Aorta (tissue), 5 donors: Measurements from ENCODE around the gene EXOSC7. TPM values are rescaled to one million over a fixed set of nuclear protein-coding genes. Genes with fewer than 3 reads are reported as not detected.
"Not testable (repeated sequence)": the region's sequence is repeated elsewhere in the genome, so short reads cannot be mapped to it uniquely, and the experiment has no call there.

ENCODE experiments used
- ATAC-seq: fragments of 200-7000 bp; cut with Tn5 transposase; one replicate; pipeline ENCODE4 v1.9.1; 2022; ENCODE audit warnings: moderate library complexity; ENCODE audit not compliant: low FRiP score
- DNase-seq, 2 donors: peaks; one replicate each; pipeline ENCODE4 v3.0.0-alpha.2; 2020
- H3K27ac ChIP-seq, 2 donors: one replicate each; pipeline ENCODE4 v1.5.1; 2013; ENCODE audit warnings: low read length in 2 of 2, mild to moderate bottlenecking in 2 of 2, moderate library complexity in 2 of 2, control low read depth in 1 of 2, inconsistent platforms in 1 of 2, low read depth in 1 of 2
- H3K27me3 ChIP-seq, 2 donors: one replicate each; pipeline ENCODE4 v1.6.1; 2013; ENCODE audit warnings: control low read depth in 1 of 2, low read length in 1 of 2, mild to moderate bottlenecking in 1 of 2, moderate library complexity in 1 of 2; ENCODE audit not compliant: insufficient read depth in 2 of 2, control insufficient read depth in 1 of 2
- H3K36me3 ChIP-seq, 2 donors: one replicate each; pipeline ENCODE4 v1.6.1; 2013; ENCODE audit warnings: control low read depth in 1 of 2, low read length in 1 of 2, mild to moderate bottlenecking in 1 of 2; ENCODE audit not compliant: insufficient read depth in 2 of 2, control insufficient read depth in 1 of 2
- H3K4me1 ChIP-seq, 2 donors: one replicate each; pipeline ENCODE4 v1.6.1; 2013; ENCODE audit warnings: low read length in 2 of 2, control low read depth in 1 of 2, mild to moderate bottlenecking in 1 of 2, moderate library complexity in 1 of 2; ENCODE audit not compliant: insufficient read depth in 2 of 2, control insufficient read depth in 1 of 2
- H3K4me3 ChIP-seq, 2 donors: one replicate each; pipeline ENCODE4 v1.5.1; 2013; ENCODE audit warnings: low read length in 2 of 2, control low read depth in 1 of 2, mild to moderate bottlenecking in 1 of 2
- H3K9me3 ChIP-seq: one replicate; pipeline ENCODE4 v1.6.1; 2013; ENCODE audit warnings: mild to moderate bottlenecking, low read length; ENCODE audit not compliant: control insufficient read depth
- WGBS, 2 donors: extraction: QIAGEN DNeasy Blood & Tissue Kit; methylation state at CpG; one replicate each; pipeline ENCODE4 v1.1.7; 2013; 5-methylcytosine and 5-hydroxymethylcytosine counted together
- intact Hi-C, 2 donors: fragments of 100-400 bp; cut with DNase I; formaldehyde crosslinking; loops; one replicate each; pipeline versions ENCODE4 v1.14.2 to v1.15.0; 2022
- polyA plus RNA-seq, 2 donors: library from polyadenylated mRNA; stranded (reverse); fragments of 200-250 nt; gene quantifications; one replicate each; pipeline ENCODE4 v1.2.3, GENCODE V29; 2013
- total RNA-seq, 2 donors: library from RNA; stranded (reverse); fragmentation: NEBNext Ultra II Directional; extraction: Animal tissue kit (Norgen Biotek cat#: 25700); gene quantifications; one replicate each; pipeline ENCODE4 v1.2.1, GENCODE V29; 2021
- donor health status: healthy with polysubstance abuse.
- donor health status: Bipolar disorder and iron deficiency.
- donor health status: DM: no; HTN: no; CAD: no.
- donor health status: DM: no; HTN: no; CAD: no.
- donor health status: DM: yes; HTN: yes; CAD: no.

The EXOSC7 gene
- total and polyA plus RNA-seq, 4 donors: 15.8 to 31.2 (median 29.8) TPM

- intact Hi-C loops: loop anchor here in 1 of 2 donors (5.0 kb wide), 1 partner anchor 80 kb away; no protein-coding TSS in a partner anchor
- Histone ChIP-seq H3K36me3 (no peaks in the 10 kb centered on the region), H3K4me3 (no peak overlapping the region), H3K9me3 (no peaks in the 10 kb centered on the region), H3K27ac (no peak overlapping the region), H3K27me3 (no peaks in the 10 kb centered on the region), H3K4me1 (peaks cover 0 to 3% of the 10 kb centered on the region in 2 donors)
- 88 to 90% methylated on average over 3 of the region's 3 CpGs for WGBS, 2 donors
- ATAC-seq: no peak
- no peak for DNase-seq
These were observed 66.1 kb downstream of the EXOSC7 start for GRCh38 chr3:45042162-45042561.

- Histone ChIP-seq H3K36me3 (no peaks in the 10 kb centered on the region), H3K27ac (peak overlapping the region in 1 of 2 donors; percentile 95), H3K27me3 (no peaks in the 10 kb centered on the region), H3K9me3 (no peaks in the 10 kb centered on the region), H3K4me1 (peaks cover 0 to 3% of the 10 kb centered on the region in 2 donors), H3K4me3 (no peak overlapping the region)
- DNase-seq: no peak
- peak; percentile 30 for ATAC-seq
- 10 to 21% methylated on average over 2 of the region's 2 CpGs for WGBS, 2 donors
- intact Hi-C loops: loop anchor here in 1 of 2 donors (5.0 kb wide), 1 partner anchor 78 kb away; no protein-coding TSS in a partner anchor
These were observed 67.8 kb downstream of the EXOSC7 start for GRCh38 chr3:45043728-45044299.

GRCh38 chr3:45048244-45048643, 72.2 kb downstream of the EXOSC7 start:
- H3K4me3 ChIP-seq: no peak overlapping the region
- peaks cover 0 to 3% of the 10 kb centered on the region in 2 donors for H3K4me1 ChIP-seq
- ATAC-seq (no peak), DNase-seq (no peak)
- H3K27me3 ChIP-seq: no peaks in the 10 kb centered on the region
- no peaks in the 10 kb centered on the region for H3K9me3 ChIP-seq
- no peak overlapping the region for H3K27ac ChIP-seq
- no peaks in the 10 kb centered on the region for H3K36me3 ChIP-seq
- intact Hi-C loops: loop anchor here in 1 of 2 donors (5.0 kb wide), 1 partner anchor 39 kb away; no protein-coding TSS in a partner anchor
- WGBS, 2 donors: 42 to 46% methylated on average over 4 of the region's 4 CpGs

- ATAC-seq: no peak
- H3K27ac ChIP-seq: no peak overlapping the region
- no peaks in the 10 kb centered on the region for H3K4me1 ChIP-seq
- no peak for DNase-seq
- 83 to 91% methylated on average over 4 of the region's 4 CpGs for WGBS, 2 donors
- H3K36me3 ChIP-seq: no peaks in the 10 kb centered on the region
- intact Hi-C loops: loop anchor here in 1 of 2 donors (5.0 kb wide), 1 partner anchor 37 kb away; no protein-coding TSS in a partner anchor
- H3K27me3 ChIP-seq: no peaks in the 10 kb centered on the region
- H3K4me3 ChIP-seq: no peak overlapping the region
- no peaks in the 10 kb centered on the region for H3K9me3 ChIP-seq
These were observed 73.8 kb downstream of the EXOSC7 start for GRCh38 chr3:45049807-45050206.

GRCh38 chr3:45051685-45052084, 75.6 kb downstream of the EXOSC7 start:
- no peak for DNase-seq
- 83 to 90% methylated on average over 6 of the region's 6 CpGs for WGBS, 2 donors
- intact Hi-C loops: no loop called here

GRCh38 chr3:45053805-45054195, 77.8 kb downstream of the EXOSC7 start:
- ATAC-seq, H3K4me3 ChIP-seq, H3K4me1 ChIP-seq, DNase-seq, H3K27ac ChIP-seq, H3K9me3 ChIP-seq, intact Hi-C loops, H3K27me3 ChIP-seq, H3K36me3 ChIP-seq: not testable (repeated sequence)
- WGBS, 2 donors: 74 to 81% methylated on average over 1 of the region's 1 CpG

More at GRCh38 chr3:45051685-45052084, 75.6 kb downstream of the EXOSC7 start:
- Histone ChIP-seq H3K4me3 (no peak overlapping the region), H3K27ac (no peak overlapping the region), H3K27me3 (no peaks in the 10 kb centered on the region), H3K36me3 (no peaks in the 10 kb centered on the region), H3K4me1 (no peaks in the 10 kb centered on the region), H3K9me3 (no peaks in the 10 kb centered on the region)
- no peak for ATAC-seq

GRCh38 chr3:45054196-45054857, 78.3 kb downstream of the EXOSC7 start:
- WGBS, 2 donors: 59 to 62% methylated on average over 3 of the region's 3 CpGs
- intact Hi-C loops: no loop called here

GRCh38 chr3:45055032-45055410, 79.0 kb downstream of the EXOSC7 start:
- peak; percentile 69 for ATAC-seq
- H3K4me1 ChIP-seq: no peaks in the 10 kb centered on the region
- WGBS, 2 donors: 20 to 33% methylated on average over 2 of the region's 2 CpGs
- intact Hi-C loops: loop anchor here (5.0 kb wide), 2 partner anchors 67 to 147 kb away; no protein-coding TSS in a partner anchor
- H3K36me3 ChIP-seq: no peaks in the 10 kb centered on the region
- no peak overlapping the region for H3K4me3 ChIP-seq
- H3K27ac ChIP-seq: no peak overlapping the region
- no peaks in the 10 kb centered on the region for H3K27me3 ChIP-seq
- DNase-seq: no peak
- H3K9me3 ChIP-seq: no peaks in the 10 kb centered on the region

More at GRCh38 chr3:45054196-45054857, 78.3 kb downstream of the EXOSC7 start:
- Histone ChIP-seq H3K9me3 (no peaks in the 10 kb centered on the region), H3K4me3 (no peak overlapping the region), H3K27ac (peak overlapping the region in 1 of 2 donors; percentile 8), H3K27me3 (no peaks in the 10 kb centered on the region), H3K36me3 (no peaks in the 10 kb centered on the region), H3K4me1 (no peaks in the 10 kb centered on the region)
- ATAC-seq (no peak), DNase-seq (no peak)
